ENCODE data around the gene DNAH12.

DNA sequence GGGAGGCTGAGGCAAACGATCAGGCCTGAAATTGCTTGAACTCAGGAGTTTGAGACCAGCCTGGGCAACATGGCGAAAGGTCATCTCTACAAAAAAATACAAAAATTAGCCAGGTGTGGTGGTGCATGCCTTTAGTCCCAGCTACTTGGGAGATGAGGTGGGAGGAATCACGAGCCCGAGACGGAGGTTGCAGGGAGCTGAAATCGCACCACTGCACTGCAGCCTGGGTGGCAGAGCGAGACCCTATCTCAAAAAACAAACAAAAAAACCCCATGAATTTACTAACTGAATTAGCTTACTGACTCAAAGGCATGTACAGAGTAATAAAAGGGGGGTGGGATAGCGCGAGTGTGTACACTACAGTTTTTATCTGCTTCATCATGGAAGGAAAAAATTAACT, 33.7 kb upstream of the DNAH12 start:
- TF ChIP-seq EZH2 (IDR thresholded peaks at IDR 0.05; ENCODE audit: low read length, unreplicated experiment), result no peak
- TF ChIP-seq, protein P1, sequence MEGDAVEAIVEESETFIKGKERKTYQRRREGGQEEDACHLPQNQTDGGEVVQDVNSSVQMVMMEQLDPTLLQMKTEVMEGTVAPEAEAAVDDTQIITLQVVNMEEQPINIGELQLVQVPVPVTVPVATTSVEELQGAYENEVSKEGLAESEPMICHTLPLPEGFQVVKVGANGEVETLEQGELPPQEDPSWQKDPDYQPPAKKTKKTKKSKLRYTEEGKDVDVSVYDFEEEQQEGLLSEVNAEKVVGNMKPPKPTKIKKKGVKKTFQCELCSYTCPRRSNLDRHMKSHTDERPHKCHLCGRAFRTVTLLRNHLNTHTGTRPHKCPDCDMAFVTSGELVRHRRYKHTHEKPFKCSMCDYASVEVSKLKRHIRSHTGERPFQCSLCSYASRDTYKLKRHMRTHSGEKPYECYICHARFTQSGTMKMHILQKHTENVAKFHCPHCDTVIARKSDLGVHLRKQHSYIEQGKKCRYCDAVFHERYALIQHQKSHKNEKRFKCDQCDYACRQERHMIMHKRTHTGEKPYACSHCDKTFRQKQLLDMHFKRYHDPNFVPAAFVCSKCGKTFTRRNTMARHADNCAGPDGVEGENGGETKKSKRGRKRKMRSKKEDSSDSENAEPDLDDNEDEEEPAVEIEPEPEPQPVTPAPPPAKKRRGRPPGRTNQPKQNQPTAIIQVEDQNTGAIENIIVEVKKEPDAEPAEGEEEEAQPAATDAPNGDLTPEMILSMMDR (conservative IDR thresholded peaks at IDR 0.05; ENCODE audit: low read depth, low read length), result no peak
